ENCODE measurements around the gene EEF2K. TPM values are rescaled to one million over a fixed set of nuclear protein-coding genes. Genes with fewer than 3 reads are reported as not detected.

The EEF2K gene
- total RNA-seq, 1 experiment from 2014 or later: 31.8 TPM

- intact Hi-C loops (cut with micrococcal nuclease; ENCODE audit: unreplicated experiment): loop anchor here (1.0 kb wide), 1 partner anchor 9 kb away; no protein-coding TSS in a partner anchor
- no peak for DNase-seq
- no TSS peak for BruUV-seq (replicated peaks)
- Mint-ChIP-seq H3K9me3 (ENCODE audit: low read depth, unreplicated experiment) (peaks cover 11% of the 10 kb centered on the region), H3K27ac (ENCODE audit: unreplicated experiment) (no peak overlapping the region), H3K4me1 (ENCODE audit: low read depth, unreplicated experiment) (no peaks in the 10 kb centered on the region), H3K4me3 (ENCODE audit: low read depth, unreplicated experiment) (no peak overlapping the region), H3K36me3 (ENCODE audit: insufficient read depth, unreplicated experiment) (peaks cover 91% of the 10 kb centered on the region), H3K27me3 (ENCODE audit: unreplicated experiment) (no peaks in the 10 kb centered on the region)
- CTCF ChIA-PET: interaction anchor here (0.7 kb wide), 1 partner anchor 1414 kb away, joined by 3 read pairs; no protein-coding TSS in a partner anchor
- TF ChIP-seq CTCF (IDR thresholded peaks at IDR 0.05; ENCODE audit: unreplicated experiment): no peak
Observed at GRCh38 chr16:22337849-22338635, 132.0 kb downstream of the EEF2K start.

Other genes starting within 250 kb of the EEF2K start
- not detected in 2 replicates for gene PDZD9, start 205.2 kb upstream of the EEF2K start, total RNA-seq (2022)
- 24.0 and 30.1 TPM in 2 replicates for gene MOSMO, start 198.2 kb upstream of the EEF2K start, total RNA-seq (2022)
- 0.33 and 0.51 TPM in 2 replicates for gene VWA3A, start 113.7 kb upstream of the EEF2K start, total RNA-seq (2022)
- not detected in 2 replicates for gene SDR42E2, start 43.8 kb upstream of the EEF2K start, total RNA-seq (2022)
- gene POLR3E, start 91.1 kb downstream of the EEF2K start, total RNA-seq (2022): 95.2 and 96.4 TPM in 2 replicates
- gene CDR2, start 168.3 kb downstream of the EEF2K start, total RNA-seq (2022): 76.2 and 78.9 TPM in 2 replicates